Myocyte (in vitro differentiated cells): Measurements from ENCODE around the gene PUS1. TPM values are rescaled to one million over a fixed set of nuclear protein-coding genes. Genes with fewer than 3 reads are reported as not detected.

Source experiments
- DNase-seq: peaks from one replicate; pipeline ENCODE4 v3.0.0-alpha.2; 2012; ENCODE audit warnings: low read depth
- total RNA-seq: library from RNA; depleted of rRNA; stranded (reverse); fragments of >200 nt; gene quantifications from 2 replicates; pipeline ENCODE4 v1.2.3, GENCODE V29; 2014

The PUS1 gene
- total RNA-seq, 1 donor from 2014 or later: 14.3 TPM

GRCh38 chr12:131915000-131915689, 13.9 kb upstream of the PUS1 start:
- DNase-seq: no peak

GRCh38 chr12:131915823-131916222, 13.3 kb upstream of the PUS1 start:
- DNase-seq: no peak

GRCh38 chr12:131916306-131917138, 12.6 kb upstream of the PUS1 start:
- no peak for DNase-seq

DNA sequence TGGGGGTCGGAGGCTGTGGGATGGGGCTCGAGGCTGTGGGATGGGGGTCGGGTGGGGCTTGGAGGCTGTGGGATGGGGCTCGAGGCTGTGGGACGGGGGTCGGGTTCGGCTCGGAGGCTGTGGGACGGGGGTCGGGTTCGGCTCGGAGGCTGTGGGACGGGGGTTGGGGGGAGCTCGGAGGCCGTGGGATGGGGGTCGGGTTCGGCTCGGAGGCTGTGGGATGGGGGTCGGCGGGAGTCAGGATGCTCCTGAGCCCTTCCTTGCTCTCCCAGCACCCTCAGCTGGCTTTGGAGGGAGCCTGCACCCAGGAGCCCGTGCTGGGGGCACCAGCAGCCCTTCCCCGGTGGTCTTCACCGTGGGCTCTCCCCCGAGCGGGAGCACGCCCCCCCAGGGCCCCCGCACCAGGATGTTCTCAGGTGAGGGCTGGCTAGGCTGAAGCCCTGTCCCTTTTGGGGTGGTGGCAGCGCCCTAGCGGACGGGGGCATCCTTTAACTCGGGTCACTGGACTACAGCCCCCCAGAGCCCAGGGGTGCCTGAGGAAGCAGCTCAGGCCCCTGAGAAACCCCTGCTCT, 11.9 kb upstream of the PUS1 start:
- DNase-seq: no peak

- DNase-seq: no peak
These were observed 11.3 kb upstream of the PUS1 start for GRCh38 chr12:131917711-131918306.

GRCh38 chr12:131918311-131919050, 10.6 kb upstream of the PUS1 start:
- no peak for DNase-seq

- DNase-seq: no peak
These were observed 10.1 kb upstream of the PUS1 start for GRCh38 chr12:131919051-131919347.

- no peak for DNase-seq
These were observed 9.5 kb upstream of the PUS1 start for GRCh38 chr12:131919366-131920156.

DNA sequence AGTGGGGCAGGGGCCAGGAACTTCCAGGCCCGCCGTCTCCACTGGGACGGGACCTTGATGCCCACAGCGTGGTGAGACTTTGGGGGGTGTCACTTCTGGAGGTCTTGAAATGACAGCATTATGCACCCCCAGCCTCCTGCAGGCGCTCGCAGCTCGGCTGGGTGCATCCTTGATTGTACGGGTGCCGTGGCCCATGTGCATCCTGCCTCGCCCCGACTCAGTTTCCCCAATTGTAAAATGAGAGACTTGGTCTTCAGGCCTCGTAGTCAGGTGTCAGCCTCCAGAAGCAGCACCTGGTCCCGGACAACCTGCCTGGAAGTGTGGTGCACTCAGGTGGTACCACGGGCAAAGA, 8.9 kb upstream of the PUS1 start:
- no peak for DNase-seq

DNA sequence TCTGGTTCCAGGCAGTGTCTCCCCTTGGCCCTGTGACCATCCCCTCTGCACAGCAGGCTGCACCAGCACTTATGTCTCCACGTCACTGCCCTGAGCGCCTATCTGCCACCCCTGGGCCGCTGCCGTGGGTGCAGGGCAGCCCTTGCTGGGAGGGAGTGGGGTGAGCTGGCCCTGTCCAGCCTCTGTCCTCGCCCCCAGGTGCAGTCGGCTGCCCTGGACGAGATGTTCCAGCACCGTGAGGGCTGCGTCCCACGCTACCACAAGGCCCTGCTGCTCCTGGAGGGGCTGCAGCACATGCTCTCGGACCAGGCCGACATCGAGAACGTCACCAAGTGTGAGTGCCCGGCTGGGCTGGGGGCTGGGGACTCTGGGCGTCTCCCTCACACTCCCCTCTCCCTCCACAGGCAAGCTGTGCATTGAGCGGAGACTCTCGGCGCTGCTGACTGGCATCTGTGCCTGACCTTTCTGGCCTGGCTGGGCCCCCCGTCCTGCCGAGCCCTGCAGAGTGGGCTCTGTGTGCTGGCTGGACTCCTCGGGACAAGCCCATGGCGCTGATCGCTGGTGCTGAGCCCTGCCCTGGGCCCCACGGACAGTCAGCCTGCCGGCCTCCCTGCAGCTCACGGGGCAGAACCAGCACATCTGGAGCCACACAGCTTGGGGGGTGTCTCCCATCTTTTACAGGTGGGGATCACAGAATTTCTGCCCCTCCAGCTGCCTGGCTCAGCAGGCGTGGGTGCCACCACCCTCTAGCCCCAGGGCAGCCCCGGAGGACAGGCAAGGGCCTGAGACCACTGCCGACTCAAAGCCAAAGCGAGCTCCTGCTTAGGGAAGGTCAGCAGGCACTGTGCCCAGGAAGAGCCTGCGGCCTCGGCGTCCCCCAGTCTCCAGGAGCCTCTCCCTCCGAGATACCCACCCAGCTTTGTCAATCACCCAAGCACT, 7.9 kb upstream of the PUS1 start:
- DNase-seq: no peak

GRCh38 chr12:131921866-131922769, 7.0 kb upstream of the PUS1 start:
- no peak for DNase-seq

GRCh38 chr12:131922772-131923171, 6.3 kb upstream of the PUS1 start:
- DNase-seq: no peak

- DNase-seq: no peak
These were observed 5.8 kb upstream of the PUS1 start for GRCh38 chr12:131923260-131923659.

DNA sequence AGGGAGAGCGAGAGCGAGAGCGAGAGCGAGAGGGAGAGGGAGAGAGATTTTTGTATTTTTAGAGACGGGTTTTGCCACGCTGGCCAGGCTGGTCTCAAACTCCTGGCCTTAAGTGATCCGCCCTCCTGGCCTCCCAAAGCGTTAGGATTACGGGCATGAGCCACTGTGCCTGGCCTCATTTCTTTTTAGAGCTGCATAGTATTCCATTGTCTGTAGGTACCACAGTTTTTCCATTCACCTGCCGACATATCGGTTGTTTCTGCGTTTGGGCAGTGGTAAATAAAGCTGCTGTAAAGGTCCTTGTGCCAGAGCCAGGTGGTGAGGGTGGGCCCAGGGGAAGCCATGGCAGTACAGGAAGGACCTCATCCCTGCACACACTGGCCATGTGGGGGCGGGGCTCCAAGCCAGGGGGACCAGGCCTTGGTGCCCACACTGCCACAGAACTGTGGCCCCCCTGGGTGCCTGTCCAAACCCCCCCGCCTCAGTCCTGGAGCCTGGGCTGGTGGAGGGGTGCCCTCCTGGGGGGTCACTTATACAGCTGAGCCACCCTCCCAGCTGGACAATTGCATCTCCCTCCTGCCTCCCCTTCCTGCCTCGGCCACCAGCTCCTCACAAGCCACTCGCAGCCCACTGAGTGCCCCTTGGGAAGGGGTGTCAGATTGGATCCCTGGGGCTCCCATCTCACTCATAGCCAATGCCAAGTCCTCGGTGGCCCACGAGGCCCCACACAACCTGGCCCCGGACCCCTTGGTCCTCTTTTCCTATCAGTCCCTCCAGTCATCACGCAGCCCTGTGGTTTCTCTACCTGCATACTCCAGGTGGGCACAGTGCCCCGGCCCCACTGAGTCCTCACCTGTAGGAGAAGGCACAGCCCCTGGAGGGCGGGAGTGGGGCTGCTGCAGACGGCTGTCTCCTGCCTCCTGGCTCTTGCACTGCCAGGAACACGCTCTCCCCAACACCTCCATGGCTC, 1.7 kb upstream of the PUS1 start:
- DNase-seq: no peak

DNA sequence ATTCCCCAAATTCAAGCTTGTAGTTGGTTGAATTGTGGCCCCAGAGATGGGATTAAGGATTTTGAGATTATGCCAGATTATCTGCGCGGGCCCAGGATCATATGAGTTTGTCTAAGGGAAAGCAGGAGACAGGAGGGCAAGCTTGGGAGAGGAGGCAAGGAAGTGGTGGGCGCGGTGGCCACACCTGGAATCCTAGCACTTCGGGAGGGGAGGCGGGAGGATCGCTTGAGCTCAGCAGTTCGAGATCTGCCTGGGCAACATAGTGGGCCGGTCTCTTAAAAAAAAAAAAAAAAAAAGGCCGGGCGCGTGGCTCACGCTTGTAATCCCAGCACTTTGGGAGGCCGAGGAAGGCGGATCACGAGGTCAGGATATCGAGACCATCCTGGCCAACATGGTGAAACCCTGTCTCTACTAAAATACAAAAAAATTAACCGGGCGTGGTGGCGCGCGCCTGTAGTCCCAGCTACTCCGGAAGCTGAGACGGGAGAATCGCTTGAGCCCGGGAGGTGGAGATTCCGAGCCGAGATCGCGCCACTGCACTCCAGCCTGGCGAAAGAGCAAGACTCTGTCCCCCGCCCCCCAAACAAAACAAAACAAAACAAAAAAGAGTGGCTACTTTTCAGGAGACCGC, 881 bp upstream of the PUS1 start:
- no peak for DNase-seq

GRCh38 chr12:131929581-131930456, 743 bp downstream of the PUS1 start:
- DNase-seq: peak; percentile 33
